MCF 10A (cell line): ENCODE measurements around the gene MMUT. TPM values are rescaled to one million over a fixed set of nuclear protein-coding genes. Genes with fewer than 3 reads are reported as not detected.

ENCODE experiments used
- Bru-seq: library from RNA; stranded (reverse); fragments of 400-500 nt; gene quantifications from one replicate; lab custom pipeline; 2021; lab: Mats Ljungman, UMichigan
- BruChase-seq, 2 experiments: library from RNA; stranded (reverse); fragments of 400-500 nt; gene quantifications; one replicate each; lab custom pipeline; 2021; lab: Mats Ljungman, UMichigan
- BruUV-seq: library from RNA; stranded (reverse); fragments of 400-500 nt; replicated peaks from 2 replicates; lab custom pipeline; 2021; lab: Mats Ljungman, UMichigan
- CTCF ChIA-PET: fragments of 300-600 bp; sonication (Branson Sonifier 250); formaldehyde crosslinking; extraction: SDS; loops from one replicate; lab custom pipeline; 2021; ENCODE audit warnings: antibody characterized with exemption, inconsistent platforms; lab: Yijun Ruan, JAX
- POLR2A ChIA-PET: fragments of 300-600, 350-650 bp; sonication (Branson Sonifier 250); formaldehyde crosslinking; extraction: SDS; loops from one replicate; lab custom pipeline; 2020; ENCODE audit warnings: antibody characterized with exemption, inconsistent platforms; lab: Yijun Ruan, JAX
- DNase-seq: peaks from one replicate; pipeline ENCODE4 v3.0.0-alpha.2; 2018; ENCODE audit not compliant: unreplicated experiment
- H3K27ac Mint-ChIP-seq: one replicate; pipeline ENCODE4 v1.8.0; 2022; ENCODE audit warnings: mild to moderate bottlenecking, low read depth, mixed read lengths; ENCODE audit not compliant: unreplicated experiment
- H3K27me3 Mint-ChIP-seq: one replicate; pipeline ENCODE4 v1.8.0; 2022; ENCODE audit warnings: mixed read lengths; ENCODE audit not compliant: insufficient read depth, unreplicated experiment
- H3K36me3 Mint-ChIP-seq: one replicate; pipeline ENCODE4 v1.8.0; 2022; ENCODE audit warnings: mild to moderate bottlenecking, moderate library complexity, mixed read lengths; ENCODE audit not compliant: insufficient read depth, unreplicated experiment
- H3K4me1 Mint-ChIP-seq: one replicate; pipeline ENCODE4 v1.8.0; 2022; ENCODE audit warnings: mixed read lengths; ENCODE audit not compliant: insufficient read depth, unreplicated experiment
- H3K4me3 Mint-ChIP-seq: one replicate; pipeline ENCODE4 v1.8.0; 2022; ENCODE audit warnings: mild to moderate bottlenecking, moderate library complexity, mixed read lengths; ENCODE audit not compliant: unreplicated experiment
- H3K9me3 Mint-ChIP-seq: one replicate; pipeline ENCODE4 v1.8.0; 2022; ENCODE audit warnings: mixed read lengths; ENCODE audit not compliant: unreplicated experiment
- CTCF ChIP-seq: fragments of 200-600 bp; IDR thresholded peaks from one replicate; pipeline ENCODE4 v1.8.0; 2022; ENCODE audit warnings: antibody characterized with exemption, mild to moderate bottlenecking; ENCODE audit not compliant: unreplicated experiment
- intact Hi-C: fragments of 100-400 bp; cut with micrococcal nuclease; formaldehyde crosslinking; loops from 2 replicates; pipeline ENCODE4 v1.14.1; 2022
- long read RNA-seq: library from polyadenylated mRNA; stranded (forward); transcript quantifications from one replicate; pipeline ENCODE4 v2.0.0, GENCODE V29; 2022
- total RNA-seq: library from RNA; stranded (reverse); gene quantifications from 2 replicates; pipeline ENCODE4 v1.2.3, GENCODE V29; 2022

MMUT gene
- total RNA-seq (17.8 and 22.1 TPM in 2 replicates), Bru-seq, nascent RNA (percentile 78 among the genes with signal in this experiment), BruChase-seq, experiment 1, labeled RNA remaining after a 6-hour chase (percentile 85 among the genes with signal in this experiment), BruChase-seq, experiment 2, labeled RNA remaining after a 2-hour chase (percentile 72 among the genes with signal in this experiment)
- long read RNA-seq, transcript MUT-201 (13 exons, 3,749 nt) = major isoform, 73 of 104 reads
- long read RNA-seq, partial matches to known transcripts = 3 of 104 reads
- long read RNA-seq, other reads (novel, unspliced or antisense) = 28 of 104 reads

GRCh38 chr6:49462927-49463611 lies at the start of gene MMUT, which contains the start of gene CENPQ:
Gene MMUT (minus strand): TSS chr6:49463253. CDS start chr6:49459466, 3,787 bp downstream.
Gene CENPQ (plus strand): TSS chr6:49463370. CDS start chr6:49470177, 6,807 bp downstream.
- ChIA-PET POLR2A (interaction anchor here (0.9 to 1.0 kb wide), 2 partner anchors 78 to 144 kb away, joined by 3 to 4 read pairs; no protein-coding TSS in a partner anchor), CTCF (interaction anchor here (0.7 kb wide), 1 partner anchor 12 kb away, joined by 3 read pairs; no protein-coding TSS in a partner anchor)
- peak; percentile 96 for DNase-seq
- H3K27me3 Mint-ChIP-seq = no peaks in the 10 kb centered on the region
- H3K27ac Mint-ChIP-seq = peak within 1 kb of the TSS; percentile 99
- H3K4me3 Mint-ChIP-seq = peak within 1 kb of the TSS; percentile 96
- no peak for TF ChIP-seq CTCF
- no TSS peak for BruUV-seq
- H3K9me3 Mint-ChIP-seq = no peaks in the 10 kb centered on the region
- H3K4me1 Mint-ChIP-seq = peaks cover 19% of the 10 kb centered on the region
- intact Hi-C loops = loop anchor here (2.0 kb wide), 1 partner anchor 144 kb away; no protein-coding TSS in a partner anchor
- peaks cover 22% of the 10 kb centered on the region for H3K36me3 Mint-ChIP-seq

- intact Hi-C loops = no loop called here
- Mint-ChIP-seq H3K9me3 (no peaks in the 10 kb centered on the region), H3K4me3 (no peak overlapping the region), H3K27me3 (no peaks in the 10 kb centered on the region), H3K27ac (no peak overlapping the region), H3K36me3 (no peaks in the 10 kb centered on the region), H3K4me1 (no peaks in the 10 kb centered on the region)
- POLR2A ChIA-PET = no interaction called here
- no peak for TF ChIP-seq CTCF
- BruUV-seq = no TSS peak
- DNase-seq = no peak
- CTCF ChIA-PET = no interaction called here
Measured at GRCh38 chr6:49509342-49509741, 46.3 kb upstream of the MMUT start.

- no peak for DNase-seq
- intact Hi-C loops = no loop called here
- no peaks in the 10 kb centered on the region for H3K9me3 Mint-ChIP-seq
- H3K27ac Mint-ChIP-seq = no peak overlapping the region
- CTCF ChIA-PET = interaction anchor here (1.2 kb wide), 1 partner anchor 25 kb away, joined by 4 read pairs; no protein-coding TSS in a partner anchor
- H3K27me3 Mint-ChIP-seq = no peaks in the 10 kb centered on the region
- POLR2A ChIA-PET = no interaction called here
- no peaks in the 10 kb centered on the region for H3K4me1 Mint-ChIP-seq
- H3K4me3 Mint-ChIP-seq = no peak overlapping the region
- TF ChIP-seq CTCF = no peak
- no peaks in the 10 kb centered on the region for H3K36me3 Mint-ChIP-seq
- no TSS peak for BruUV-seq
Measured at GRCh38 chr6:49506569-49507111, 43.6 kb upstream of the MMUT start.

- Mint-ChIP-seq H3K4me1 (no peaks in the 10 kb centered on the region), H3K36me3 (no peaks in the 10 kb centered on the region), H3K27ac (no peak overlapping the region), H3K27me3 (no peaks in the 10 kb centered on the region), H3K9me3 (no peaks in the 10 kb centered on the region), H3K4me3 (no peak overlapping the region)
- TF ChIP-seq CTCF = no peak
- ChIA-PET CTCF (no interaction called here), POLR2A (no interaction called here)
- DNase-seq = no peak
- BruUV-seq = no TSS peak
- intact Hi-C loops = no loop called here
Measured at GRCh38 chr6:49504666-49505065, 41.6 kb upstream of the MMUT start.
